ENCODE measurements around the gene SOWAHC.

SOWAHC gene

GRCh38 chr2:109654326-109655050 lies 40.3 kb downstream of the SOWAHC start:
- TF ChIP-seq, protein P1, sequence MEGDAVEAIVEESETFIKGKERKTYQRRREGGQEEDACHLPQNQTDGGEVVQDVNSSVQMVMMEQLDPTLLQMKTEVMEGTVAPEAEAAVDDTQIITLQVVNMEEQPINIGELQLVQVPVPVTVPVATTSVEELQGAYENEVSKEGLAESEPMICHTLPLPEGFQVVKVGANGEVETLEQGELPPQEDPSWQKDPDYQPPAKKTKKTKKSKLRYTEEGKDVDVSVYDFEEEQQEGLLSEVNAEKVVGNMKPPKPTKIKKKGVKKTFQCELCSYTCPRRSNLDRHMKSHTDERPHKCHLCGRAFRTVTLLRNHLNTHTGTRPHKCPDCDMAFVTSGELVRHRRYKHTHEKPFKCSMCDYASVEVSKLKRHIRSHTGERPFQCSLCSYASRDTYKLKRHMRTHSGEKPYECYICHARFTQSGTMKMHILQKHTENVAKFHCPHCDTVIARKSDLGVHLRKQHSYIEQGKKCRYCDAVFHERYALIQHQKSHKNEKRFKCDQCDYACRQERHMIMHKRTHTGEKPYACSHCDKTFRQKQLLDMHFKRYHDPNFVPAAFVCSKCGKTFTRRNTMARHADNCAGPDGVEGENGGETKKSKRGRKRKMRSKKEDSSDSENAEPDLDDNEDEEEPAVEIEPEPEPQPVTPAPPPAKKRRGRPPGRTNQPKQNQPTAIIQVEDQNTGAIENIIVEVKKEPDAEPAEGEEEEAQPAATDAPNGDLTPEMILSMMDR (conservative IDR thresholded peaks at IDR 0.05) = no peak
- H3K27ac ChIP-seq = no peak overlapping the region

DNA sequence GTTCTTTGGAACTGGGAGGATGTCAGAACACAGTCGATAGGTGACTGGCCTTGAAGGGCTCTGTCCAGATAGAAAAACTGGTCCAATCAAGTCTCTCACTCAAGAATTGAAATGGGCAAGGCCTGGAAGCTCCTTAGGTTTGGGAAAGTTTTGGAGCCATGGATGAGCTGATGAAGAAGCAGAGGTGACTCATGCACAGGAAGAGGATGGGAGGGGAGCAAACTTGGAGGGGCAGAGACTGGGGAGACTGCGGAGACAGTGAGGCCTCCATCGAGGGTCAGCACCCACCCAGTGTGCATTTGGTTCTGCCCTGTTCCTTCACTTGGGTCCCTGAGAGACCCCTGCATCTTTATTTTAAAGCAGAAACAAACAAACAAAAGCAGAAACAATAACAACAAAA lies 41.1 kb downstream of the SOWAHC start:
- no peak overlapping the region for H3K27ac ChIP-seq
- TF ChIP-seq, protein P1 (conservative IDR thresholded peaks at IDR 0.05) = no peak

DNA sequence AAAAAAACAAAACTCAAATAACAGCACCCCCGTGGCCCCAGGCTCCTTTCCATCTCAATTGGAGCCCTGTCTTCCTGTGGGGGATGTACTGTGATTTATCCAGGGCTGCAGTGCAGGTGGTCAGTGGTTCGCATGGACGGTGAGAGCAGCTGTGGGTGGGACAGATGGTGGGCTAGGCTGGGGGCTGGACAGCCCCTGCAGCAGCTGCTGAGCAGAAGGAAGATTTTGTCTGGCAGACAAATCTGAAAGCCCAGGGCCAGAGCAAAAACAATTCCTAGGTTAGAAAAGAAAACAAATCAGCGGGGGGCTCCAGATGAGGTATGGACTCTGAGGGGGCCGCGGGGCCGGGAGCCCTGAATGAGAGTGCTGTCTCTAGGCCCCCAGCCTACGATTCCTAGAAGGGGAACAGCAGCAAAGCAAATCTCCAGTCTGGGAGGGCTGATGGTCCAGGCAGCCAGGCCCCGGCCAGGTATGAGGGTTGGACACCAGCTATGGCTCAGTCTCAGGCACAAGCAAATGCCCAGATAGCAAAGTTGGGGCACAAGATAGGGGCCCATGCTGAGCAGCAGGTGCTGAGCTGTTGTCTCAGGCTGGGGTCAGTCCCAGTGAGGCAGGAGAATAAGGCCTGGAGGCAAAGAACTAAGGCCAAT lies 45.4 kb downstream of the SOWAHC start:
- TF ChIP-seq, protein P1 (conservative IDR thresholded peaks at IDR 0.05) = no peak
- no peak overlapping the region for H3K27ac ChIP-seq

GRCh38 chr2:109660046-109660860 lies 46.1 kb downstream of the SOWAHC start:
- TF ChIP-seq, protein P1 (conservative IDR thresholded peaks at IDR 0.05) = no peak
- H3K27ac ChIP-seq = no peak overlapping the region

DNA sequence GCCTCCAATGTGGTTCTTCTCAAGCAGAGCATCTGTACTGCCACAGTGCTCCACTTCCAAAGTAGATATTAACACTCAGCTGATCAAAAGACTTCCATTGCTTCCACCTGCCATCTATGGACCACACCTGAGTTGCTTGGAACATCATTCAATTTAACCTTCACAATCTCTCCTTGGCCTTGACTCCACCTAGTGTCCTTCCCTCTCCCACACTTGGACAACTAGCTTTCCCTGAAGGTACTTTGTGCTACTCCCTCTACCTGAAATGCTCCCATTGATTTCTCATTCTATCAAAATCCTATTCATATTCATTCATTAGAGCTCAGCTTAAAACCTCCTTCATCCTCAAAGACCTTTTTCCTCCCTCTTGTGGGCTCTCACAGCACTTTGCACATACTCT lies 48.7 kb downstream of the SOWAHC start:
- TF ChIP-seq, protein P1 (conservative IDR thresholded peaks at IDR 0.05) = peak; percentile 29

GRCh38 chr2:109663721-109664120 lies 49.6 kb downstream of the SOWAHC start:
- TF ChIP-seq, protein P1 (conservative IDR thresholded peaks at IDR 0.05) = no peak
- no peak overlapping the region for H3K27ac ChIP-seq

More for the DNA sequence above, 48.7 kb downstream of the SOWAHC start:
- H3K27ac ChIP-seq = no peak overlapping the region

DNA sequence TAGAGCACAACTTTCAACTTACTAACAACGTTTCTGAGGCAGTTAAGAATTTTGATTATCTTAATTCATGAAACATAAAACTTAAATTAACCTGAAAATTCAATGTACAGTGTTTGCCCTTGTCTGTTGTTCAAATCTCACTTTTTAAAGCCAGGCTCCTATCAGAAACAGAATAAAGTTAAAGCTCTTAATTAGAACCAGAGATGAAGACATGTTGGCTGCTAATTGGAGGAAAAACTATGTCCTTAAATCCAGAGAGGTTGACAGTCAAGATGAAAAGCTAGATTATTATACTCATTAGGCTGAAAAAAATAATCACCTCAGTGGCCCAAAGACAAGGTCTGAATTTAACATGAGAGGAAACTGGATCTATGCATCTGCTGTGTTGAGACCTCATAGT lies 52.3 kb downstream of the SOWAHC start:
- TF ChIP-seq, protein P1 (conservative IDR thresholded peaks at IDR 0.05) = no peak
- no peak overlapping the region for H3K27ac ChIP-seq
